HEK293 (cell line): ENCODE measurements around the gene TAS1R3.

Experiments used
- CTCF ChIP-seq: fragments of 450-650 bp; formaldehyde crosslinking; IDR thresholded peaks from 2 replicates; pipeline ENCODE4 v1.5.1; 2016; ENCODE audit warnings: missing biosample characterization, missing genetic modification characterization
- KLF10 ChIP-seq: fragments of 450-650 bp; IDR thresholded peaks from 2 replicates; pipeline ENCODE4 v1.5.1; 2018; ENCODE audit warnings: missing biosample characterization, mild to moderate bottlenecking, missing genetic modification characterization
- YY1 ChIP-seq: fragments of 450-650 bp; formaldehyde crosslinking; IDR thresholded peaks from 2 replicates; pipeline ENCODE4 v1.5.1; 2018; ENCODE audit warnings: missing biosample characterization, missing genetic modification characterization
- ZNF280D ChIP-seq: fragments of 450-650 bp; formaldehyde crosslinking; IDR thresholded peaks from 2 replicates; pipeline ENCODE4 v1.5.1; 2016; ENCODE audit warnings: missing biosample characterization, missing genetic modification characterization
- ZNF311 ChIP-seq: fragments of 450-650 bp; formaldehyde crosslinking; IDR thresholded peaks from 2 replicates; pipeline ENCODE4 v1.5.1; 2017; ENCODE audit warnings: missing biosample characterization, missing genetic modification characterization, borderline replicate concordance
- ZNF404 ChIP-seq: fragments of 450-650 bp; formaldehyde crosslinking; IDR thresholded peaks from 2 replicates; pipeline ENCODE4 v1.5.1; 2017; ENCODE audit warnings: missing biosample characterization, missing genetic modification characterization
- ZNF580 ChIP-seq: fragments of 450-650 bp; formaldehyde crosslinking; IDR thresholded peaks from 2 replicates; pipeline ENCODE4 v1.5.1; 2016; ENCODE audit warnings: missing biosample characterization, missing genetic modification characterization

GRCh38 chr1:1337793-1338147 is 6.7 kb downstream of the TAS1R3 start:
- no peak for TF ChIP-seq ZNF404 (tag by site-specific recombination)
- no peak for TF ChIP-seq KLF10 (tag by site-specific recombination)
- TF ChIP-seq CTCF (tag by site-specific recombination): no peak
- TF ChIP-seq ZNF580 (tag by site-specific recombination): no peak
- no peak for TF ChIP-seq YY1 (tag by site-specific recombination)
- no peak for TF ChIP-seq ZNF311 (tag by site-specific recombination)
- TF ChIP-seq ZNF280D: no peak
